ENCODE results near the gene DVL2.
A peak's percentile ranks its signal among the peaks of the same experiment; 100 is the strongest.

DVL2 gene

DNA sequence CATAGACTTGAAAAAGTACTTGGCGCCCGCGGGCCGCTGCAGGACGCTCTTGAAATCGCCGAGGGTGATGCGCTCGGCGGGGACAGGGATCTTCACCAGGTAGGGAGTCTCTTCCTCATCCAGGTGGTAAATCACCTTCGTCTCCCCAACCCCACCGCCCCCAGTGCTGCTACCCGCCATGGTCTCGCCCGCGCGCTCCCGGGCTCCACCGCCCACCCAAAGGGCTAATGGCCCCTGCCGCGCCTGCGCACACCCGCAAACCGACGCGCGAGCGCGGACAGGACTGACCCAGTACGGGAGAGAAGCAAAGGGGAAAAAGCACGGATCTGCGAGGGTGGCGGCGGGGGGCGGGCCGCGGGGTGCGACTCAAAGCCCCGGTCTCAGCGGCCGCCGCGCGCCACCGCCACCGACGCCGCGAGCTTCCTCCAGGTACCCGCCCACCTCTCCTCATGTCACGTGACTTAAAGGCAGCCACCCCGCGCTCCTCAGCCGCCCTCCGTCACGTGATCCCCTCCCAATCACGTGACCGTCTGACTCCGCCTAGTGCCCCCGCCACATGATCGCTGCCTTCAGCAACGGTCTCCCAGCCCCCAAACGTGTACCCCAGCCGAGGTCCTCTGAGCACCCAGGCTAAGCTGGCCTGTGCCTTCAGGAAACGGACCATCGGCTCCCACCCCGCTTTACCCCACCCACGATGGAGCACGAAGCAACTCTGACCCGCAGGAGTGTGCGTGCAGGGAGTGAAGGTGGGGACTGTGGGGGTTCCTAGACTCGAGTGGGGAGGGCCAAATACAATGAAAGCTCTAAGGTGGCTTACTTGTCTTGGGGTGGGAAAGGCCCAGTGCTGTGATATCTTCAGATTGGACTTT, at the start of gene DVL2 (continued):
- TF ChIP-seq ZBTB8A (tag by site-specific recombination; IDR thresholded peaks at IDR 0.05), result peak; percentile 97

DNA sequence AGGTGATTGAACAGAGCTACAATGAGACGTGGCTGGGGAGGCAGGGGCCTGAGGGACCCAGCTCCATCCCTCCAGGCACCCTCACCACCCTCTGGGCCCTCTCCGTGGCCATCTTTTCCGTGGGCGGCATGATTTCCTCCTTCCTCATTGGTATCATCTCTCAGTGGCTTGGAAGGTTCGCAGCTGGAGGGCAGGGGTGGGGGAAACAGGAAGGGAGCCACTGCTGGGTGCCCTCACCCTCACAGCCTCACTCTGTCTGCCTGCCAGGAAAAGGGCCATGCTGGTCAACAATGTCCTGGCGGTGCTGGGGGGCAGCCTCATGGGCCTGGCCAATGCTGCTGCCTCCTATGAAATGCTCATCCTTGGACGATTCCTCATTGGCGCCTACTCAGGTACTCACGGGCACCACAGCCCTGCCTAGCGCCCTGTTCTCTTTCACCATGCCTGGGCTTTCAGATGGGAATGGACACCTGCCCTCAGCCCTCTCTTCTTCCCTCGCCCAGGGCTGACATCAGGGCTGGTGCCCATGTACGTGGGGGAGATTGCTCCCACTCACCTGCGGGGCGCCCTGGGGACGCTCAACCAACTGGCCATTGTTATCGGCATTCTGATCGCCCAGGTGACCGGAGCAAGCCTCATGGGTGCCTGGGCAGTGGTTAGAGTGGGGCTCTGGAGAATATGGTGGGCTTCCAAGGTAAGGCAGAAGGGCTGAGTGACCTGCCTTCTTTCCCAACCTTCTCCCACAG, 49.3 kb upstream of the DVL2 start:
- TF ChIP-seq ZNF530 (tag by site-specific recombination; IDR thresholded peaks at IDR 0.05; ENCODE audit: low read depth) (no peak), GLIS1 (tag by site-specific recombination; IDR thresholded peaks at IDR 0.05) (no peak), BCL11A (tag by site-specific recombination; IDR thresholded peaks at IDR 0.05; ENCODE audit: low read depth) (no peak), SALL2 (tag by site-specific recombination; IDR thresholded peaks at IDR 0.05; ENCODE audit: borderline replicate concordance) (no peak), ZBTB48 (tag by site-specific recombination; IDR thresholded peaks at IDR 0.05) (no peak), ZNF140 (tag by site-specific recombination; IDR thresholded peaks at IDR 0.05) (no peak), ZNF157 (tag by site-specific recombination; IDR thresholded peaks at IDR 0.05) (no peak), ZNF529 (tag by site-specific recombination; IDR thresholded peaks at IDR 0.05; ENCODE audit: insufficient replicate concordance) (no peak)
- TF ChIP-seq, protein P1, sequence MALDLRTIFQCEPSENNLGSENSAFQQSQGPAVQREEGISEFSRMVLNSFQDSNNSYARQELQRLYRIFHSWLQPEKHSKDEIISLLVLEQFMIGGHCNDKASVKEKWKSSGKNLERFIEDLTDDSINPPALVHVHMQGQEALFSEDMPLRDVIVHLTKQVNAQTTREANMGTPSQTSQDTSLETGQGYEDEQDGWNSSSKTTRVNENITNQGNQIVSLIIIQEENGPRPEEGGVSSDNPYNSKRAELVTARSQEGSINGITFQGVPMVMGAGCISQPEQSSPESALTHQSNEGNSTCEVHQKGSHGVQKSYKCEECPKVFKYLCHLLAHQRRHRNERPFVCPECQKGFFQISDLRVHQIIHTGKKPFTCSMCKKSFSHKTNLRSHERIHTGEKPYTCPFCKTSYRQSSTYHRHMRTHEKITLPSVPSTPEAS (tag by site-specific recombination; IDR thresholded peaks at IDR 0.05), result no peak
- TF ChIP-seq, protein P2, sequence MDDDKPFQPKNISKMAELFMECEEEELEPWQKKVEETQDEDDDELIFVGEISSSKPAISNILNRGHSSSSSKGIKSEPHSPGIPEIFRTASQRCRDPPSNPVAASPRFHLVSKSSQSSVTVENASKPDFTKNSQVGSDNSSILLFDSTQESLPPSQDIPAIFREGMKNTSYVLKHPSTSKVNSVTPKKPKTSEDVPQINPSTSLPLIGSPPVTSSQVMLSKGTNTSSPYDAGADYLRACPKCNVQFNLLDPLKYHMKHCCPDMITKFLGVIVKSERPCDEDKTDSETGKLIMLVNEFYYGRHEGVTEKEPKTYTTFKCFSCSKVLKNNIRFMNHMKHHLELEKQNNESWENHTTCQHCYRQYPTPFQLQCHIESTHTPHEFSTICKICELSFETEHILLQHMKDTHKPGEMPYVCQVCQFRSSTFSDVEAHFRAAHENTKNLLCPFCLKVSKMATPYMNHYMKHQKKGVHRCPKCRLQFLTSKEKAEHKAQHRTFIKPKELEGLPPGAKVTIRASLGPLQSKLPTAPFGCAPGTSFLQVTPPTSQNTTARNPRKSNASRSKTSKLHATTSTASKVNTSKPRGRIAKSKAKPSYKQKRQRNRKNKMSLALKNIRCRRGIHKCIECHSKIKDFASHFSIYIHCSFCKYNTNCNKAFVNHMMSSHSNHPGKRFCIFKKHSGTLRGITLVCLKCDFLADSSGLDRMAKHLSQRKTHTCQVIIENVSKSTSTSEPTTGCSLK (tag by site-specific recombination; IDR thresholded peaks at IDR 0.05), result no peak
- TF ChIP-seq, protein P3, sequence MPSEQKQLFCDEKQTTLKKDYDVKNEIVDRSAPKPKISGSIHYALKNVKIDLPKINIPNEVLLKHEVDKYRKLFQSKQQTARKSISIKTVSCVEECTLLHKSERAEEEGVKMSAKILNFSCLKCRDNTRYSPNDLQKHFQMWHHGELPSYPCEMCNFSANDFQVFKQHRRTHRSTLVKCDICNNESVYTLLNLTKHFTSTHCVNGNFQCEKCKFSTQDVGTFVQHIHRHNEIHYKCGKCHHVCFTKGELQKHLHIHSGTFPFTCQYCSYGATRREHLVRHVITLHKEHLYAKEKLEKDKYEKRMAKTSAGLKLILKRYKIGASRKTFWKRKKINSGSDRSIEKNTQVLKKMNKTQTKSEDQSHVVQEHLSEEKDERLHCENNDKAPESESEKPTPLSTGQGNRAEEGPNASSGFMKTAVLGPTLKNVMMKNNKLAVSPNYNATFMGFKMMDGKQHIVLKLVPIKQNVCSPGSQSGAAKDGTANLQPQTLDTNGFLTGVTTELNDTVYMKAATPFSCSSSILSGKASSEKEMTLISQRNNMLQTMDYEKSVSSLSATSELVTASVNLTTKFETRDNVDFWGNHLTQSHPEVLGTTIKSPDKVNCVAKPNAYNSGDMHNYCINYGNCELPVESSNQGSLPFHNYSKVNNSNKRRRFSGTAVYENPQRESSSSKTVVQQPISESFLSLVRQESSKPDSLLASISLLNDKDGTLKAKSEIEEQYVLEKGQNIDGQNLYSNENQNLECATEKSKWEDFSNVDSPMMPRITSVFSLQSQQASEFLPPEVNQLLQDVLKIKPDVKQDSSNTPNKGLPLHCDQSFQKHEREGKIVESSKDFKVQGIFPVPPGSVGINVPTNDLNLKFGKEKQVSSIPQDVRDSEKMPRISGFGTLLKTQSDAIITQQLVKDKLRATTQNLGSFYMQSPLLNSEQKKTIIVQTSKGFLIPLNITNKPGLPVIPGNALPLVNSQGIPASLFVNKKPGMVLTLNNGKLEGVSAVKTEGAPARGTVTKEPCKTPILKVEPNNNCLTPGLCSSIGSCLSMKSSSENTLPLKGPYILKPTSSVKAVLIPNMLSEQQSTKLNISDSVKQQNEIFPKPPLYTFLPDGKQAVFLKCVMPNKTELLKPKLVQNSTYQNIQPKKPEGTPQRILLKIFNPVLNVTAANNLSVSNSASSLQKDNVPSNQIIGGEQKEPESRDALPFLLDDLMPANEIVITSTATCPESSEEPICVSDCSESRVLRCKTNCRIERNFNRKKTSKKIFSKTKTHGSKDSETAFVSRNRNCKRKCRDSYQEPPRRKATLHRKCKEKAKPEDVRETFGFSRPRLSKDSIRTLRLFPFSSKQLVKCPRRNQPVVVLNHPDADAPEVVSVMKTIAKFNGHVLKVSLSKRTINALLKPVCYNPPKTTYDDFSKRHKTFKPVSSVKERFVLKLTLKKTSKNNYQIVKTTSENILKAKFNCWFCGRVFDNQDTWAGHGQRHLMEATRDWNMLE (tag by site-specific recombination; conservative IDR thresholded peaks at IDR 0.05; ENCODE audit: low read depth), result no peak
- CTCF ChIA-PET, result interaction anchor here (0.6 to 9.0 kb wide), 3 partner anchors 15 to 258 kb away, joined by 3 to 160 read pairs (median 3); no protein-coding TSS in a partner anchor
- Histone ChIP-seq H3K27ac (ENCODE audit: extremely low read depth, low read depth, low read length) (no peak overlapping the region), H3K9me3 (ENCODE audit: control insufficient read depth, insufficient read depth, low read depth, low read length) (no peaks in the 10 kb centered on the region), H3K36me3 (ENCODE audit: control insufficient read depth in 2 of 2, insufficient read depth in 1 of 2, low read length in 2 of 2) (no peaks in the 10 kb centered on the region; a peak in 1 of 3 replicates), H3K4me3 (ENCODE audit: low read depth, low read length) (no peak overlapping the region), H3K4me1 (ENCODE audit: control insufficient read depth, insufficient read depth, low read length) (peaks cover 9% of the 10 kb centered on the region)
- POLR2A ChIA-PET, result no interaction called here

All from HEK293 (cell line).